Stimulated activated CD4-positive, alpha-beta T cell treated with anti-CD3 and anti-CD28 coated beads, Interleukin-2, amount 100 ng/mL, for 24 hours (primary cell): ENCODE measurements around the gene TAS1R2.

ENCODE experiments used
- DNase-seq, 2 donors: peaks; one replicate each; pipeline ENCODE4 v3.0.0-alpha.2; 2020

TAS1R2 gene

GRCh38 chr1:18796950-18797349 is 62.5 kb downstream of the TAS1R2 start:
- DNase-seq: no peak

DNA sequence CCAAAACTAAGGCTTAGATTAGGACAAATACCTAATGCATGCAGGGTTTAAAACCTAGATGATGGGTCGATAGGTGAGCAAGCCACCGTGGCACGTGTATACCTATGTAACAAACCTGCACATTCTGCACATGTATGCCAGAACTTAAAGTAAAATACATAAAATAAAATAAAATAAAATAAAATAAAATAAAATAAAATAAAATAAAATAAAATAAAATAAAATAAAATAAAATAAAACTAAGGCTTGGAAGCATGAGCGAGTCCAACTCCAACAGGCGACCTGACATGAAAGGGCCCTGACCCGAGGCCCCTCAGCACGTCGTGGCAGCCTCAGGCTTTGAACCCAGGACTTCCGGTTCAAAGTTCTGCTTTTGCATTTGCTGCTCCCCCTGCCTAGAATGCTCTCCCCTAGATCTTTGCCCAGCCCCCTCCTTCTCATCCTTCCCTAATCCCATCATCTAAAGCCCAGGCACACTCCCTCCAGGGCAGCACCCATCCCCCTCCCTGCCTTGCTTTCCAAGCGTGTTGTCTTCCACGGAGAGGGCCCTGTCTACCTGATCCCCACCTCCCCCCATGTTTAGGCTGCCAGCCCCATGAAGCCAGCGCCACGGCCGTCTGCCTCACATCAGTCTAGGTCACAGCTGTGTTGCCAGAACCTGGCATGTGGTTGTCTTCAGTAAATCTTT is 64.3 kb downstream of the TAS1R2 start:
- no peak for DNase-seq

- no peak for DNase-seq
Observed at GRCh38 chr1:18794561-18794960, 64.9 kb downstream of the TAS1R2 start.

DNA sequence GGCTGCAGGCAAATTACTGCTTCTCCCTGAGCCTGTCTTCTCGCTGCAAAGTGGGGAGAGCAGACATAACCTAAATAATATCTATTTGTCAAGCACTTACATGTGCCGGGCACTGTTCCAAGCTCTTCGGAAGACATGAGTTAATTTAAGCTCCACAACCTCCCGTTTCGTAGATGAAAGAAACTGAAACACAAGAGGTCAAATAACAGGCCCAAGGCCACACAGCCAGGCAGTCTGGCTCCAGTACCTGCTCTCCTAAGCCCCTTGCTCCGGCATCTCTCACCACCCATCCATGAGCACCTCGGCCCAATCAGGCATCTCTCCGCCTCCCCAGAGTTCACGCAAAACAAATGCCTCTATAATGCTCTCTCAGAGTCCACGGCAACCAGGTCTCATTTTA is 65.4 kb downstream of the TAS1R2 start:
- DNase-seq: no peak

GRCh38 chr1:18793164-18793563 is 66.3 kb downstream of the TAS1R2 start:
- no peak for DNase-seq

- DNase-seq: no peak
Observed at GRCh38 chr1:18792747-18793146, 66.7 kb downstream of the TAS1R2 start.
